GM12878 (cell line): ENCODE results near the gene PHACTR3. TPM values are rescaled to one million over a fixed set of nuclear protein-coding genes. Genes with fewer than 3 reads are reported as not detected.

Source experiments
- ATAC-seq: fragments of 200-7000 bp; cut with Tn5 transposase; 3 replicates; pipeline ENCODE4 v1.9.1; 2020; ENCODE audit warnings: mild to moderate bottlenecking, moderate library complexity
- BruUV-seq: library from RNA; stranded (reverse); fragments of 400-500 nt; replicated peaks from 2 replicates; lab custom pipeline; 2021; lab: Mats Ljungman, UMichigan
- CTCF ChIA-PET: fragments of 300-600 bp; sonication (Branson Sonifier 250); formaldehyde crosslinking; extraction: SDS; loops from one replicate; lab custom pipeline; 2021; ENCODE audit warnings: inconsistent platforms; lab: Yijun Ruan, JAX
- POLR2A ChIA-PET: fragments of 350-600 bp; formaldehyde crosslinking; extraction: SDS; loops from one replicate; lab custom pipeline; 2021; ENCODE audit warnings: inconsistent platforms; lab: Charles Lee
- RAD21 ChIA-PET: fragments of 300-600 bp; sonication (Branson Sonifier 250); formaldehyde crosslinking; loops from one replicate; lab custom pipeline; 2023; ENCODE audit warnings: antibody characterized with exemption; ENCODE audit not compliant: unreplicated experiment; lab: Charles Lee
- SMC1A ChIA-PET: fragments of 300-600 bp; sonication (Branson Sonifier 250); formaldehyde crosslinking; loops from one replicate; lab custom pipeline; 2023; ENCODE audit not compliant: unreplicated experiment, uncharacterized antibody; lab: Charles Lee
- DNase-seq: peaks from one replicate; pipeline ENCODE4 v3.0.0-alpha.2; 2011; ENCODE audit warnings: low read depth, low spot score
- FAIRE-seq: peaks from 3 replicates; lab custom pipeline; 2011; peaks lifted over from hg19 to GRCh38; lab: Jason Lieb, UNC
- H2AFZ ChIP-seq: 2 replicates; pipeline ENCODE4 v1.6.0; 2011; ENCODE audit warnings: low read depth, low read length, control low read depth; ENCODE audit not compliant: control insufficient read depth
- H3K27ac ChIP-seq: 2 replicates; pipeline ENCODE4 v1.5.1; 2011; ENCODE audit warnings: control low read depth; ENCODE audit not compliant: control insufficient read depth, insufficient read depth
- H3K27me3 ChIP-seq, 2 experiments: replicated peaks in 1 of 2; 2 replicates each; pipeline versions ENCODE4 v1.6.0 to v1.6.1; 2011; ENCODE audit warnings: low read length in 1 of 2; ENCODE audit not compliant: control insufficient read depth in 2 of 2, insufficient read depth in 2 of 2
- H3K36me3 ChIP-seq, 2 experiments: 2 replicates each; pipeline ENCODE4 v1.5.1; 2011; ENCODE audit warnings: low read length in 1 of 2; ENCODE audit not compliant: control insufficient read depth in 2 of 2, insufficient read depth in 2 of 2
- H3K4me1 ChIP-seq: 2 replicates; pipeline ENCODE4 v1.6.1; 2011; ENCODE audit warnings: mild to moderate bottlenecking, low read length, moderate library complexity, mixed read lengths; ENCODE audit not compliant: control insufficient read depth, insufficient read depth
- H3K4me2 ChIP-seq: 2 replicates; pipeline ENCODE4 v1.6.0; 2011; ENCODE audit warnings: control low read depth; ENCODE audit not compliant: control insufficient read depth, insufficient read depth
- H3K4me3 ChIP-seq: fragments of 200-600 bp; sonication (generic); 2 replicates; pipeline ENCODE4 v1.5.1; 2016
- H3K79me2 ChIP-seq: 2 replicates; pipeline ENCODE4 v1.6.0; 2011; ENCODE audit warnings: low read length; ENCODE audit not compliant: control insufficient read depth, insufficient read depth
- H3K9ac ChIP-seq: 2 replicates; pipeline ENCODE4 v1.8.0; 2011; ENCODE audit warnings: low read length, control low read depth, mixed read lengths; ENCODE audit not compliant: control insufficient read depth, insufficient read depth
- H3K9me3 ChIP-seq: replicated peaks from 3 replicates; pipeline ENCODE4 v1.5.1; 2011; ENCODE audit warnings: mild to moderate bottlenecking, low read length; ENCODE audit not compliant: control insufficient read depth, insufficient read depth
- H4K20me1 ChIP-seq: 2 replicates; pipeline ENCODE4 v1.6.0; 2011; ENCODE audit not compliant: control insufficient read depth, insufficient read depth
- CEBPZ ChIP-seq: fragments of 150-350 bp; IDR thresholded peaks from 2 replicates; pipeline ENCODE4 v1.6.1; 2016; ENCODE audit warnings: low read depth, low read length
- CHD4 ChIP-seq: fragments of 200-600 bp; sonication (generic); IDR thresholded peaks from 2 replicates; pipeline ENCODE4 v1.6.1; 2016; ENCODE audit warnings: mild to moderate bottlenecking
- CREM ChIP-seq: IDR thresholded peaks from 2 replicates; pipeline ENCODE4 v1.6.1; 2014; ENCODE audit warnings: antibody characterized with exemption, low read depth
- DPF2 ChIP-seq: fragments of 450-650 bp; IDR thresholded peaks from 2 replicates; pipeline ENCODE4 v1.6.1; 2017; ENCODE audit warnings: mild to moderate bottlenecking
- HDAC2 ChIP-seq: fragments of 200-600 bp; sonication (generic); IDR thresholded peaks from 2 replicates; pipeline ENCODE4 v1.6.1; 2017
- JUND ChIP-seq: IDR thresholded peaks from 2 replicates; pipeline ENCODE4 v1.6.1; 2012; ENCODE audit warnings: low read depth, mild to moderate bottlenecking, low read length, improper control_type of control experiment, moderate library complexity
- KDM1A ChIP-seq: fragments of 200-600 bp; sonication (generic); IDR thresholded peaks from 2 replicates; pipeline ENCODE4 v1.6.1; 2016; ENCODE audit warnings: borderline replicate concordance
- MEF2B ChIP-seq: fragments of 450-650 bp; IDR thresholded peaks from 2 replicates; pipeline ENCODE4 v1.6.1; 2018; ENCODE audit warnings: mild to moderate bottlenecking, moderate library complexity; ENCODE audit not compliant: partially characterized antibody, poor library complexity, severe bottlenecking
- NKRF ChIP-seq: fragments of 450-650 bp; conservative IDR thresholded peaks from 2 replicates; pipeline ENCODE4 v1.6.1; 2017; ENCODE audit warnings: mild to moderate bottlenecking, moderate library complexity
- SPI1 ChIP-seq: IDR thresholded peaks from 2 replicates; pipeline ENCODE4 v1.6.1; 2011; ENCODE audit warnings: low read depth, mild to moderate bottlenecking, low read length, moderate library complexity, borderline replicate concordance; ENCODE audit not compliant: insufficient read depth
- STAT1 ChIP-seq: fragments of 450-650 bp; conservative IDR thresholded peaks from 2 replicates; pipeline ENCODE4 v1.6.1; 2014; ENCODE audit warnings: antibody characterized with exemption, mild to moderate bottlenecking
- SUPT20H ChIP-seq: IDR thresholded peaks from 2 replicates; pipeline ENCODE4 v1.6.1; 2011; ENCODE audit warnings: low read depth, mild to moderate bottlenecking, low read length, moderate library complexity, borderline replicate concordance; ENCODE audit not compliant: control insufficient read depth
- YBX1 ChIP-seq: fragments of 450-650 bp; IDR thresholded peaks from 2 replicates; pipeline ENCODE4 v1.6.1; 2016; ENCODE audit warnings: antibody characterized with exemption
- WGBS: methylation state at CpG from one replicate; pipeline ENCODE4 v1.1.6; 2016; ENCODE audit warnings: low lambda C conversion rate; ENCODE audit not compliant: insufficient replicate concordance, insufficient coverage; ENCODE audit errors: missing lambda C conversion rate; 5-methylcytosine and 5-hydroxymethylcytosine counted together
- in situ Hi-C: fragments of 300-500 bp; cut with MboI; formaldehyde crosslinking; loops from 9 replicates; pipeline ENCODE4 v1.14.3; 2018; ENCODE audit warnings: mixed read lengths
- intact Hi-C: fragments of 100-400 bp; cut with micrococcal nuclease; formaldehyde crosslinking; loops from one replicate; pipeline ENCODE4 v1.14.2; 2022; ENCODE audit not compliant: unreplicated experiment
- polyA plus RNA-seq, 11 experiments: library from polyadenylated mRNA; depleted of rRNA in 4 of 11; unstranded in 6 of 11; stranded (reverse) in 5 of 11; fragments of >200 nt; fragmentation: Nextera tagmentation in 4 of 11; fragmentation: Illumina TruSeq in 1 of 11; extraction: Ambion mirVana in 4 of 11; extraction: Trizol in 1 of 11; gene quantifications; 1 replicate in 1 of 11; 2 replicates in 10 of 11; pipeline versions ENCODE4 v1.2.1 to v1.2.3, GENCODE V29; 2011 to 2016; ENCODE audit warnings: inconsistent platforms in 2 of 11, missing spikeins in 2 of 11, low read depth in 1 of 11
- total RNA-seq, 4 experiments: library from RNA; depleted of rRNA in 3 of 4; stranded (reverse); fragments of >200 nt in 3 of 4; fragmentation: Illumina TruSeq in 1 of 4; extraction: Trizol in 1 of 4; gene quantifications; 2 replicates each; pipeline versions ENCODE4 v1.2.1 to v1.2.3, GENCODE V29; 2013 to 2021

The PHACTR3 gene
- total and polyA plus RNA-seq, 10 of the 15 experiments (the other 5 are each of a cell fraction or from before 2014, with no cell fraction given) = 0.17 to 2.7 (median 0.27) TPM; not detected in 1

GRCh38 chr20:59596690-59597089 lies 7.7 kb upstream of the PHACTR3 start:
- in situ Hi-C loops (loop anchor here (5.0 kb wide), 1 partner anchor 156 kb away; no protein-coding TSS in a partner anchor), intact Hi-C loops (no loop called here)
- H3K36me3 ChIP-seq = no peaks in the 10 kb centered on the region
- FAIRE-seq = no peak
- H3K27me3 ChIP-seq = peaks cover 1 to 2% of the 10 kb centered on the region in 2 experiments; a peak in 3 of 4 replicates
- H3K4me1 ChIP-seq = no peaks in the 10 kb centered on the region
- DNase-seq = no peak
- no peaks in the 10 kb centered on the region for H4K20me1 ChIP-seq
- ATAC-seq = no peak
- H3K9me3 ChIP-seq = no peaks in the 10 kb centered on the region
- BruUV-seq = no TSS peak
- ChIA-PET POLR2A (no interaction called here), RAD21 (no interaction called here), CTCF (interaction anchor here (0.9 to 4.4 kb wide), 7 partner anchors 12 to 254 kb away, joined by 3 to 20 read pairs (median 6); no protein-coding TSS in a partner anchor)
- no peak overlapping the region for H3K9ac ChIP-seq
- no peaks in the 10 kb centered on the region for H3K79me2 ChIP-seq
- H2AFZ ChIP-seq = no peak overlapping the region
- no peak overlapping the region for H3K4me2 ChIP-seq
- WGBS = 11% methylated on average over 5 of the region's 5 CpGs
- no peak overlapping the region for H3K27ac ChIP-seq
- no peak for TF ChIP-seq SUPT20H
- TF ChIP-seq JUND = no peak
- no peak for TF ChIP-seq SPI1
- no peak for TF ChIP-seq STAT1
- TF ChIP-seq, all 136 proteins: peak for 0
- no peak overlapping the region for H3K4me3 ChIP-seq
- SMC1A ChIA-PET = interaction anchor here (0.6 to 0.7 kb wide), 3 partner anchors 26 to 1116 kb away, joined by 3 read pairs; no protein-coding TSS in a partner anchor

GRCh38 chr20:59597240-59597639 lies 7.1 kb upstream of the PHACTR3 start:
- Histone ChIP-seq H3K4me2 (no peak overlapping the region), H4K20me1 (no peaks in the 10 kb centered on the region), H3K27me3 (peaks cover 1 to 2% of the 10 kb centered on the region in 2 experiments), H3K4me1 (no peaks in the 10 kb centered on the region), H3K79me2 (no peaks in the 10 kb centered on the region), H3K9me3 (no peaks in the 10 kb centered on the region), H3K9ac (no peak overlapping the region), H2AFZ (no peak overlapping the region), H3K27ac (no peak overlapping the region), H3K36me3 (no peaks in the 10 kb centered on the region), H3K4me3 (no peak overlapping the region)
- DNase-seq (no peak), ATAC-seq (no peak), FAIRE-seq (no peak)
- POLR2A ChIA-PET = no interaction called here
- in situ Hi-C loops = loop anchor here (5.0 kb wide), 1 partner anchor 155 kb away; no protein-coding TSS in a partner anchor
- 0% methylated on average over 1 of the region's 1 CpG for WGBS
- CTCF ChIA-PET = interaction anchor here (1.4 to 4.4 kb wide), 8 partner anchors 7 to 253 kb away, joined by 4 to 20 read pairs (median 6); no protein-coding TSS in a partner anchor
- BruUV-seq = no TSS peak
- SMC1A ChIA-PET = interaction anchor here (0.7 to 1.6 kb wide), 3 partner anchors 27 to 255 kb away, joined by 3 to 7 read pairs (median 3); no protein-coding TSS in a partner anchor
- intact Hi-C loops = no loop called here
- RAD21 ChIA-PET = interaction anchor here (1.2 to 1.5 kb wide), 2 partner anchors 155 to 254 kb away, joined by 3 to 6 read pairs; no protein-coding TSS in a partner anchor
- TF ChIP-seq CEBPZ (no peak), MEF2B (no peak), NKRF (no peak), YBX1 (no peak), CHD4 (no peak), KDM1A (no peak), HDAC2 (no peak), DPF2 (no peak), CREM (no peak)
